Activated T-helper 2 cell treated with anti-CD3 and anti-CD28 coated beads, Interferon-gamma antibody, Interleukin-2, Interleukin-4, amounts not matched to agents 10 μg/mL and 5 μg/mL and 100 μg/mL, durations not matched to agents 14 hours and 24 hours and 36 hours (primary cell): ENCODE measurements around the gene CLIC5. TPM values are rescaled to one million over a fixed set of nuclear protein-coding genes. Genes with fewer than 3 reads are reported as not detected.

Experiments used
- DNase-seq: peaks from one replicate; pipeline ENCODE4 v3.0.0; 2021; ENCODE audit warnings: low spot score
- H3K27ac Mint-ChIP-seq: one replicate; pipeline ENCODE4 v1.8.0; 2021; ENCODE audit warnings: mixed read lengths
- H3K27me3 Mint-ChIP-seq: one replicate; pipeline ENCODE4 v1.8.0; 2021; ENCODE audit warnings: low read depth, mixed read lengths
- H3K36me3 Mint-ChIP-seq: one replicate; pipeline ENCODE4 v1.8.0; 2021; ENCODE audit warnings: low read depth, mixed read lengths
- H3K4me1 Mint-ChIP-seq: one replicate; pipeline ENCODE4 v1.8.0; 2021; ENCODE audit warnings: low read depth, mixed read lengths
- H3K4me3 Mint-ChIP-seq: one replicate; pipeline ENCODE4 v1.8.0; 2021; ENCODE audit warnings: low read depth, mild to moderate bottlenecking, moderate library complexity, mixed read lengths
- H3K9me3 Mint-ChIP-seq: one replicate; pipeline ENCODE4 v1.8.0; 2021; ENCODE audit warnings: mixed read lengths
- intact Hi-C: fragments of 100-400 bp; cut with micrococcal nuclease; formaldehyde crosslinking; loops from one replicate; pipeline ENCODE4 v1.15.1; 2023
- total RNA-seq: library from RNA; stranded (reverse); gene quantifications from 2 replicates; pipeline ENCODE4 v1.2.3, GENCODE V29; 2022

CLIC5 gene
- total RNA-seq, 1 donor from 2014 or later = 3.8 TPM

- H3K4me1 Mint-ChIP-seq = no peaks in the 10 kb centered on the region
- DNase-seq = no peak
- no peak overlapping the region for H3K4me3 Mint-ChIP-seq
- peaks cover 3% of the 10 kb centered on the region for H3K9me3 Mint-ChIP-seq
- H3K27ac Mint-ChIP-seq = no peak overlapping the region
- H3K36me3 Mint-ChIP-seq = no peaks in the 10 kb centered on the region
- H3K27me3 Mint-ChIP-seq = no peaks in the 10 kb centered on the region
- intact Hi-C loops = no loop called here
Observed at GRCh38 chr6:45881705-45882467, 133.8 kb downstream of the CLIC5 start.

DNA sequence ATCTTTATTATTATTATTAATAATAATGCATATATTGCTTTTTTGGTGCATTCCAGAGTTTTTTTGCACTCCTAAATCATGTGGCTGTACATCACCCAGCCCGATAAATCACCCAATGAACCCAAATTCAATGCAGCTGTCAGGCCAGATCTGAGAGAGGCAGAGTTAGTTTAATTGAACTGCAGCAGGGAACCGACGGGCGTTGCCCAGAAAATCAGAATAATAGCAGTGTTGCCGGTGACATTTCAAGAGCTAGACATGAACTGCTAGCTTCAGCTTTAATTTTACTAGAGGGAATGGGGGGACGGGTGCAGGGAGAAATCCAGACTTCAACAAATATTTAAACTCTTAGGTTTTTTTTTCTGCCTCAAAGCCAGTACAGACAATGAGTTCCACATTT, 135.0 kb downstream of the CLIC5 start:
- Mint-ChIP-seq H3K27ac (no peak overlapping the region), H3K27me3 (no peaks in the 10 kb centered on the region), H3K4me1 (no peaks in the 10 kb centered on the region), H3K9me3 (peaks cover 3% of the 10 kb centered on the region), H3K36me3 (no peaks in the 10 kb centered on the region), H3K4me3 (no peak overlapping the region)
- no peak for DNase-seq
- intact Hi-C loops = no loop called here

- peaks cover 3% of the 10 kb centered on the region for H3K9me3 Mint-ChIP-seq
- no peaks in the 10 kb centered on the region for H3K27me3 Mint-ChIP-seq
- H3K27ac Mint-ChIP-seq = no peak overlapping the region
- DNase-seq = no peak
- intact Hi-C loops = no loop called here
- H3K36me3 Mint-ChIP-seq = no peaks in the 10 kb centered on the region
- H3K4me3 Mint-ChIP-seq = no peak overlapping the region
- no peaks in the 10 kb centered on the region for H3K4me1 Mint-ChIP-seq
Observed at GRCh38 chr6:45880159-45880558, 135.5 kb downstream of the CLIC5 start.

GRCh38 chr6:45877970-45878590, 137.6 kb downstream of the CLIC5 start:
- intact Hi-C loops = no loop called here
- Mint-ChIP-seq H3K27ac (no peak overlapping the region), H3K27me3 (no peaks in the 10 kb centered on the region), H3K9me3 (peaks cover 3% of the 10 kb centered on the region), H3K36me3 (no peaks in the 10 kb centered on the region), H3K4me3 (no peak overlapping the region), H3K4me1 (no peaks in the 10 kb centered on the region)
- no peak for DNase-seq

DNA sequence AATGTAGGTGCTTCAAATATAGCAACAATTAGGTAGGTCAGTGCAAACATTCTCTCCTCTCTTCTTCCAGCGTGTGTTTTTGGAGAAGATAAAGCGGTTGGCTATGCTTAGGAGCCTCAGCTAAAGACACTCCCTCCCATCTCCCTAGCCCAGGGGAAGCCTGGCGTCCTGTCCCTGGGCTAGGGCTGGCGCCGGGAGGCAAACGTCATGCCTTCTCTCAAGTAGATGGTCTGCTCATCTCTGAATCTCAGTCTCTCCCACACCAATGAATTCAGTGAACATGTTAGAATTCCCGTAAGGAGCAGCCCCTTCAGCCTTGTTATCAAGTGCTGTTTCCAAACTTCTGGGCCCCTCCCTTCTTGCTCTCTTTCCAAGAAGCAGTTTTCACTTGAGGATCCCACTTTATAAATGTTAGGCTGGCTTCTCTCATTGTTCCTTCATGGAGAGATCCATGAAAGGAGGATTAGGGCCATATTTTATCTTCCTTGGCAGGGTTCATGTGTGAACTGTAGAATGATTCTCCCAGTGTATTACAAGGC, 142.8 kb downstream of the CLIC5 start:
- intact Hi-C loops = no loop called here
- no peaks in the 10 kb centered on the region for H3K27me3 Mint-ChIP-seq

GRCh38 chr6:45870531-45870930, 145.1 kb downstream of the CLIC5 start:
- no peak overlapping the region for H3K27ac Mint-ChIP-seq
- no peaks in the 10 kb centered on the region for H3K27me3 Mint-ChIP-seq
- no peaks in the 10 kb centered on the region for H3K36me3 Mint-ChIP-seq

More for the DNA sequence above, 142.8 kb downstream of the CLIC5 start:
- H3K4me1 Mint-ChIP-seq = no peaks in the 10 kb centered on the region
- DNase-seq = no peak
- peaks cover 3% of the 10 kb centered on the region for H3K9me3 Mint-ChIP-seq
- no peak overlapping the region for H3K27ac Mint-ChIP-seq
- H3K36me3 Mint-ChIP-seq = no peaks in the 10 kb centered on the region
- no peak overlapping the region for H3K4me3 Mint-ChIP-seq

GRCh38 chr6:45864651-45865050, 151.0 kb downstream of the CLIC5 start:
- intact Hi-C loops = no loop called here
- H3K4me3 Mint-ChIP-seq = no peak overlapping the region
- no peaks in the 10 kb centered on the region for H3K27me3 Mint-ChIP-seq
- H3K27ac Mint-ChIP-seq = no peak overlapping the region
- H3K36me3 Mint-ChIP-seq = no peaks in the 10 kb centered on the region
- H3K4me1 Mint-ChIP-seq = peaks cover 7% of the 10 kb centered on the region
- H3K9me3 Mint-ChIP-seq = no peaks in the 10 kb centered on the region
- no peak for DNase-seq

More at GRCh38 chr6:45870531-45870930, 145.1 kb downstream of the CLIC5 start:
- Mint-ChIP-seq H3K4me1 (peaks cover 5% of the 10 kb centered on the region), H3K9me3 (no peaks in the 10 kb centered on the region), H3K4me3 (no peak overlapping the region)
- intact Hi-C loops = no loop called here
- DNase-seq = no peak

GRCh38 chr6:45858691-45859090, 157.0 kb downstream of the CLIC5 start:
- DNase-seq = no peak
- peaks cover 1% of the 10 kb centered on the region for H3K27me3 Mint-ChIP-seq
- H3K9me3 Mint-ChIP-seq = no peaks in the 10 kb centered on the region
- no peak overlapping the region for H3K4me3 Mint-ChIP-seq
- H3K4me1 Mint-ChIP-seq = no peaks in the 10 kb centered on the region
- intact Hi-C loops = no loop called here
- no peak overlapping the region for H3K27ac Mint-ChIP-seq
- no peaks in the 10 kb centered on the region for H3K36me3 Mint-ChIP-seq

DNA sequence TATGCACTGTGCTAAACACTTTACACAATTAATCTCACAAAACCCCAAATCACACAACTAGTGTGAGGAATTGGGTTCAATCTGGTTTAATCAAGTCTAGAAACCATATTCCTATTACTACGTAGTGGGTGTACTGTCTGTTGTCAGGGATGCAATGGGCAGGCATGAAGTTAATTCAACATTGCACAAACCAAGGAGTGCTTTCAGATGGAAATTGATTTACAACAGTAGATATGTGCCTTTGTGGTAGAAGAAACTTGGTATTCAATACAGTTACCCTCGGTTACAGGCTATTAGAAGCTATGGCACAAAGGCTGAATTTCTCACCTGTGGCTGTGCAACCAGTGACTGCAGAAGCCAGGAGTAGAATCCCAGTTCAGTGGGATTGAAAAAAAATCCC, 157.8 kb downstream of the CLIC5 start:
- no peaks in the 10 kb centered on the region for H3K9me3 Mint-ChIP-seq
- DNase-seq = no peak
- H3K36me3 Mint-ChIP-seq = no peaks in the 10 kb centered on the region
- no peak overlapping the region for H3K4me3 Mint-ChIP-seq
- no peaks in the 10 kb centered on the region for H3K4me1 Mint-ChIP-seq
- no peak overlapping the region for H3K27ac Mint-ChIP-seq
- intact Hi-C loops = no loop called here
- peaks cover 1% of the 10 kb centered on the region for H3K27me3 Mint-ChIP-seq

GRCh38 chr6:45855642-45856394, 159.8 kb downstream of the CLIC5 start:
- H3K36me3 Mint-ChIP-seq = no peaks in the 10 kb centered on the region
- H3K4me1 Mint-ChIP-seq = no peaks in the 10 kb centered on the region
- H3K27me3 Mint-ChIP-seq = peaks cover 1% of the 10 kb centered on the region
- no peak overlapping the region for H3K4me3 Mint-ChIP-seq
- no peak for DNase-seq
- H3K27ac Mint-ChIP-seq = no peak overlapping the region
- intact Hi-C loops = no loop called here
- H3K9me3 Mint-ChIP-seq = no peaks in the 10 kb centered on the region

DNA sequence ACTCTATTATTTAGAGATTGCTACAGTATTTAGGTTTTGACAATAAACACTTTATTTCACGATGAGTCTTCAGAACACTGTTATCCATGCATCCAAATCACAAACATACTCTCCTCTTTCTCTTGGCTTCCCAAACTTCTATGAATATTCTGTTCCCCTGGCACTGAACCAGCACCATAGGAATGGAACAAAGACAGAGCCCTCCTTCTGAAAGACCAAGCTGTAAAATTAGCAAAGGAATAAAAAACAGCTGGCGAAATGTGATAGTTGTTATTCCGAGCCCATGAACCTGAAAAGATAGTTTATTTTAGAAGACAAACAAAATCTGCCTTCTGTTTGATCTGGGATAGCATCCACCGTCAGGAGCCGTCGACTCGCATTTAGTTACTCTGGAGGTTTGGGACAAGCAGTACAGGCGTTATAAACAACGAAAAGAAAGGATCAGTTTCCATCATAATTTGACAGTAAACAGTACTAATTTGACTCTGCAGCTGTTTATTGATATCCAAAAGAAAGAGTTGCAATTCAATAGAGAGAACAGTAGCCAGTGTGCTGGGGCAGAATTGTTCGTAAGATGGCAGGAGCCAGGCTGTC, 161.4 kb downstream of the CLIC5 start:
- Mint-ChIP-seq H3K36me3 (no peaks in the 10 kb centered on the region), H3K4me3 (no peak overlapping the region), H3K27me3 (peaks cover 1% of the 10 kb centered on the region), H3K9me3 (peaks cover 4% of the 10 kb centered on the region), H3K27ac (no peak overlapping the region), H3K4me1 (no peaks in the 10 kb centered on the region)
- no peak for DNase-seq
- intact Hi-C loops = no loop called here

DNA sequence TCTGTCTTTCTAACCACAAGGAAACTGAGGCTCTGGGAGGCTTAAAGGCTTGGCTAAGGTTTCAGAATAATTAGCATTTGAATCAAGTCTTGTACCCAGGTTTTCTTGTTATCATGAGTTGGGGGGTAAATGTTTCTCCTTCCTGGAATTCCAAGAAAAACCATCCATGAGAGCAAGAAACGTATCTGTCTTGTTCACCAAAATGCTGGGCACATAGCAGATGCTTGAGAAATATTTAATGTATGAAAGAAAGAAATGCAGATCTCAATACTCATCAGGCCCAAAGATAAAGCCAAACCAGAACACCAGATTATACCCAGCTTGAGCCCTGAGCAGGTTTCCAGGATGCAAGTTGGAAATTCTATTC, 164.6 kb downstream of the CLIC5 start:
- H3K4me3 Mint-ChIP-seq = no peak overlapping the region
- peaks cover 1% of the 10 kb centered on the region for H3K27me3 Mint-ChIP-seq
- H3K9me3 Mint-ChIP-seq = peaks cover 4% of the 10 kb centered on the region
- H3K27ac Mint-ChIP-seq = no peak overlapping the region
- intact Hi-C loops = no loop called here
- H3K36me3 Mint-ChIP-seq = no peaks in the 10 kb centered on the region
- H3K4me1 Mint-ChIP-seq = no peaks in the 10 kb centered on the region
- DNase-seq = no peak
